Endothelial cell (in vitro differentiated cells): ENCODE results near the gene EIF3K. TPM values are rescaled to one million over a fixed set of nuclear protein-coding genes. Genes with fewer than 3 reads are reported as not detected.

Source experiments
- DNase-seq: peaks from one replicate; pipeline ENCODE4 v3.0.0; 2021; ENCODE audit warnings: low spot score
- H3K27ac Mint-ChIP-seq: one replicate; pipeline ENCODE4 v1.8.0; 2021; ENCODE audit warnings: mixed read lengths, inconsistent platforms; ENCODE audit not compliant: unreplicated experiment
- H3K27me3 Mint-ChIP-seq: one replicate; pipeline ENCODE4 v1.8.0; 2021; ENCODE audit warnings: mild to moderate bottlenecking, moderate library complexity, mixed read lengths, inconsistent platforms; ENCODE audit not compliant: unreplicated experiment
- H3K36me3 Mint-ChIP-seq: one replicate; pipeline ENCODE4 v1.8.0; 2021; ENCODE audit warnings: mild to moderate bottlenecking, low read depth, mixed read lengths, inconsistent platforms; ENCODE audit not compliant: unreplicated experiment
- H3K4me1 Mint-ChIP-seq: one replicate; pipeline ENCODE4 v1.8.0; 2021; ENCODE audit warnings: mild to moderate bottlenecking, mixed read lengths, inconsistent platforms; ENCODE audit not compliant: unreplicated experiment
- H3K4me3 Mint-ChIP-seq: one replicate; pipeline ENCODE4 v1.8.0; 2021; ENCODE audit warnings: mild to moderate bottlenecking, mixed read lengths, inconsistent platforms; ENCODE audit not compliant: unreplicated experiment
- H3K9me3 Mint-ChIP-seq: one replicate; pipeline ENCODE4 v1.8.0; 2021; ENCODE audit warnings: mixed read lengths, inconsistent platforms; ENCODE audit not compliant: unreplicated experiment
- total RNA-seq: library from RNA; stranded (reverse); fragmentation: NEBNext Ultra II Directional; extraction: Animal tissue kit (Norgen Biotek cat#: 25700); gene quantifications from one replicate; pipeline ENCODE4 v1.2.1, GENCODE V29; 2021; ENCODE audit not compliant: unreplicated experiment
- TF ChIP-seq, protein P1 (sequence below): fragments of 200-600 bp; sonication (generic); IDR thresholded peaks from one replicate; pipeline ENCODE4 v1.5.0; 2021; ENCODE audit warnings: antibody characterized with exemption; ENCODE audit not compliant: unreplicated experiment

EIF3K gene
- total RNA-seq, 1 donor from 2014 or later: 469 TPM

GRCh38 chr19:38676023-38676877 lies 57.3 kb downstream of the EIF3K start:
- TF ChIP-seq, protein P1, sequence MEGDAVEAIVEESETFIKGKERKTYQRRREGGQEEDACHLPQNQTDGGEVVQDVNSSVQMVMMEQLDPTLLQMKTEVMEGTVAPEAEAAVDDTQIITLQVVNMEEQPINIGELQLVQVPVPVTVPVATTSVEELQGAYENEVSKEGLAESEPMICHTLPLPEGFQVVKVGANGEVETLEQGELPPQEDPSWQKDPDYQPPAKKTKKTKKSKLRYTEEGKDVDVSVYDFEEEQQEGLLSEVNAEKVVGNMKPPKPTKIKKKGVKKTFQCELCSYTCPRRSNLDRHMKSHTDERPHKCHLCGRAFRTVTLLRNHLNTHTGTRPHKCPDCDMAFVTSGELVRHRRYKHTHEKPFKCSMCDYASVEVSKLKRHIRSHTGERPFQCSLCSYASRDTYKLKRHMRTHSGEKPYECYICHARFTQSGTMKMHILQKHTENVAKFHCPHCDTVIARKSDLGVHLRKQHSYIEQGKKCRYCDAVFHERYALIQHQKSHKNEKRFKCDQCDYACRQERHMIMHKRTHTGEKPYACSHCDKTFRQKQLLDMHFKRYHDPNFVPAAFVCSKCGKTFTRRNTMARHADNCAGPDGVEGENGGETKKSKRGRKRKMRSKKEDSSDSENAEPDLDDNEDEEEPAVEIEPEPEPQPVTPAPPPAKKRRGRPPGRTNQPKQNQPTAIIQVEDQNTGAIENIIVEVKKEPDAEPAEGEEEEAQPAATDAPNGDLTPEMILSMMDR: no peak
- H3K4me3 Mint-ChIP-seq: peak overlapping the region; percentile 74

DNA sequence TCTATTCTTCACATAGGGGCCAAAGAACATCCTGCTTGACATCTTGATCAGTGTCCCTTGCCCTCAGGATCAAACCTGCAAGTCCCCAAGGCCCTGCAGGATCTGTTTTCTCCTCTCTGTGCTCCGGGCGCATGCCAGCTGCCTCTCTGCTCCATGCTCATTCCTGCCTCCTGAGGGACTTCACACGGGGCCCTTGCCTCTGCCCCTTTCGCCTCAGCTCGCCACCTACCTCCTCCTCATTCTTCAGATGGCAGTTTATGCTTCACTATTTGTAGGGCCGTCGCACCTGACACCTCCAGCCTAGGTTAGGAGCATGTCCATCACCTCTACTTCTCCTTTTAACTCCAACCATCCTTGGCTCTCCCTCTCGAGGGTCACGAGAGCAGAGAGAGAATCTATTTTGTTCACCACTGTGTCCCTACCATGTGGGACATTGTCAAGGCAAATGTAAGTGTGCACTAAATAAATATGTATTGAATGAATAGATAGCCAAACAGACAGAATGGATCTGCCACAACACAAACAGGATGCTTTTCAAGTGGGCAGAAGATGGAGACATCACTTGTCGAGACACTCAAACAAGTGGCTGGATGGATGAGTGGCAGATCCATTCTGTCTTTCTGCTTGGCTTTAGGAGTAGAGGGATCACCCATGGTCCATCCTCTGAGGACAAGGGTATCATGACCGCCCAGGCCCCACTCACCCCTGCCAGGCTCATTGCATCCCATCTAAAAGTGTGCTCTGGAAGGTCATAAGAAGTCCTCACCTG lies 58.1 kb downstream of the EIF3K start:
- TF ChIP-seq, protein P1: no peak
- peak overlapping the region; percentile 85 for H3K4me3 Mint-ChIP-seq
- peaks cover 21% of the 10 kb centered on the region for H3K27me3 Mint-ChIP-seq
- DNase-seq: no peak
- H3K4me1 Mint-ChIP-seq: peaks cover 74% of the 10 kb centered on the region
- H3K36me3 Mint-ChIP-seq: peaks cover 39% of the 10 kb centered on the region
- no peaks in the 10 kb centered on the region for H3K9me3 Mint-ChIP-seq
- peak overlapping the region; percentile 87 for H3K27ac Mint-ChIP-seq

More at GRCh38 chr19:38676023-38676877, 57.3 kb downstream of the EIF3K start:
- no peak for DNase-seq
- peak overlapping the region; percentile 87 for H3K27ac Mint-ChIP-seq
- peaks cover 3% of the 10 kb centered on the region for H3K9me3 Mint-ChIP-seq
- H3K4me1 Mint-ChIP-seq: peaks cover 79% of the 10 kb centered on the region
- H3K36me3 Mint-ChIP-seq: peaks cover 38% of the 10 kb centered on the region
- H3K27me3 Mint-ChIP-seq: peaks cover 17% of the 10 kb centered on the region

GRCh38 chr19:38678217-38678890 lies 59.4 kb downstream of the EIF3K start:
- DNase-seq: no peak
- H3K36me3 Mint-ChIP-seq: peaks cover 45% of the 10 kb centered on the region
- TF ChIP-seq, protein P1: no peak
- peaks cover 21% of the 10 kb centered on the region for H3K27me3 Mint-ChIP-seq
- no peak overlapping the region for H3K4me3 Mint-ChIP-seq
- H3K9me3 Mint-ChIP-seq: no peaks in the 10 kb centered on the region
- peaks cover 84% of the 10 kb centered on the region for H3K4me1 Mint-ChIP-seq
- peak overlapping the region; percentile 70 for H3K27ac Mint-ChIP-seq

- Mint-ChIP-seq H3K27ac (peak overlapping the region; percentile 74), H3K4me1 (peaks cover 87% of the 10 kb centered on the region), H3K36me3 (peaks cover 44% of the 10 kb centered on the region), H3K9me3 (no peaks in the 10 kb centered on the region), H3K4me3 (no peak overlapping the region), H3K27me3 (peaks cover 21% of the 10 kb centered on the region)
- no peak for DNase-seq
- TF ChIP-seq, protein P1: no peak
These were observed 60.0 kb downstream of the EIF3K start for GRCh38 chr19:38678891-38679494.
